Ovary (tissue), 9 donors: ENCODE measurements around the gene SREBF1. TPM values are rescaled to one million over a fixed set of nuclear protein-coding genes. Genes with fewer than 3 reads are reported as not detected.

Experiments used
- DNase-seq, 5 donors: peaks; one replicate each; pipeline ENCODE4 v3.0.0-alpha.2; 2019 to 2020
- H3K27ac ChIP-seq, 2 donors: fragments of 200-600 bp; one replicate each; pipeline versions ENCODE4 v1.5.1 to v1.8.0; 2019 to 2022
- H3K27me3 ChIP-seq: fragments of 200-600 bp; one replicate; pipeline ENCODE4 v1.8.0; 2022
- H3K36me3 ChIP-seq: fragments of 200-600 bp; sonication (generic); one replicate; pipeline ENCODE4 v1.5.1; 2019
- H3K4me1 ChIP-seq: one replicate; pipeline ENCODE4 v1.8.1; 2013; ENCODE audit warnings: mild to moderate bottlenecking, moderate library complexity; ENCODE audit not compliant: insufficient read depth
- H3K4me3 ChIP-seq: fragments of 200-600 bp; sonication (generic); one replicate; pipeline ENCODE4 v1.5.1; 2017
- H3K9me3 ChIP-seq, 2 donors: fragments of 200-600 bp in 1 of 2; sonication (generic) in 1 of 2; one replicate each; pipeline versions ENCODE4 v1.5.1 to v1.8.1; 2013 to 2019; ENCODE audit warnings: mild to moderate bottlenecking in 1 of 2, moderate library complexity in 1 of 2
- EP300 ChIP-seq: sonication (generic); formaldehyde crosslinking; IDR thresholded peaks from one replicate; pipeline ENCODE4 v1.6.1; 2017; ENCODE audit warnings: antibody characterized with exemption
- POLR2A ChIP-seq: fragments of 450-650 bp; IDR thresholded peaks from one replicate; pipeline ENCODE4 v1.6.1; 2017; ENCODE audit warnings: antibody characterized with exemption, mild to moderate bottlenecking, moderate library complexity
- whole genome bisulfite sequencing, 3 donors: extraction: QIAGEN DNeasy Blood & Tissue Kit in 1 of 3; methylation state at CpG; one replicate each; pipeline versions ENCODE4 v1.1.5 to v1.1.7; 2013 to 2017; 5-methylcytosine and 5-hydroxymethylcytosine counted together
- intact Hi-C, 4 donors: fragments of 100-400 bp; cut with DNase I; formaldehyde crosslinking; loops; one replicate each; pipeline versions ENCODE4 v1.11.0 to v1.15.1; 2022 to 2023
- polyA plus RNA-seq, 2 donors: library from polyadenylated mRNA; stranded (reverse); fragments of 200-250 nt in 1 of 2; fragments of 350-450 nt in 1 of 2; fragmentation: Illumina TruSeq in 1 of 2; extraction: RNeasy Lipid Tissue Mini Kit (QIAGEN cat#74804) in 1 of 2; gene quantifications; one replicate each; pipeline ENCODE4 v1.2.3, GENCODE V29; 2013 to 2014
- total RNA-seq, 7 donors: library from RNA; depleted of rRNA in 2 of 7; stranded (reverse); fragments of >200 nt in 2 of 7; fragmentation: NEBNext Ultra II Directional in 3 of 7; extraction: Animal tissue kit (Norgen Biotek cat#: 25700) in 3 of 7; gene quantifications; one replicate each; pipeline versions ENCODE4 v1.1.0 to v1.2.4, GENCODE V29; 2016 to 2023
- TF ChIP-seq, protein P1 (sequence below), 3 donors: fragments of 450-650 bp in 2 of 3; fragments of 200-600 bp in 1 of 3; IDR thresholded peaks; one replicate each; pipeline versions ENCODE4 v1.5.1 to v1.8.0; 2016 to 2022; ENCODE audit warnings: antibody characterized with exemption in 3 of 3, mild to moderate bottlenecking in 1 of 3
- donor health status: DM: no; HTN: no; CAD: no; lungs with moderate emphysema.
- donor health status: DM: no; HTN: no; CAD: no.
- donor health status: Bipolar disorder and iron deficiency.
- donor health status: DM: yes; HTN: yes; CAD: no.
- donor health status: DM: no; HTN: no; CAD: no.
- donor health status: DM: yes; HTN: yes; CAD: no.

Gene SREBF1
- total and polyA plus RNA-seq, 9 donors = 24.3 to 190 (median 88.2) TPM

DNA sequence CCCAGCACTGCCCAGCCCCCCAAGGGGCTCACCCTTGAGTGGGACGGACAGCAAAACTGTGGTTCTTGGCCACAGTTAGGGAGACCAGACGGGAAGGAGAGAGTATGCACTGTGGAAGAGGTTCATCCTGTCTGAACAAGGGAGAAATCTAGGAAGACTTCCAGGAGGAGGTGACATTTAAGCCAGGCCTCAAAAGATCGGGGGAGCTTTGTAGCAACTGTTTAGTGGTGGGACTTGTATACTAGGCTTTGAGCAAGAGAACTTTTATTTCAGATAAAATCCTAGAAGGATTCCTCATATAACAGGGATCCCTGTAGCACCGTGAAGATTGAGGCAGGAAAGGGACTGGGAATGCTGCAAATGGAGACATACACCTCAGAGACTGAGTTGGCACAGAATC lies 30.8 kb downstream of the SREBF1 start:
- no peaks in the 10 kb centered on the region for H3K27me3 ChIP-seq
- intact Hi-C loops = loop anchor here in 2 of 4 donors (10.0 kb wide), 2 partner anchors 111 to 121 kb away; partner anchors contain the start of gene RAI1 (in 1 of the 2)
- H3K4me3 ChIP-seq = no peak overlapping the region
- WGBS, 3 donors = 88 to 96% (median 92%) methylated on average over 4 of the region's 4 CpGs
- no peaks in the 10 kb centered on the region for H3K36me3 ChIP-seq
- H3K27ac ChIP-seq = no peak overlapping the region
- DNase-seq = no peak
- no peak for TF ChIP-seq POLR2A
- TF ChIP-seq EP300 = no peak
- TF ChIP-seq, protein P1, sequence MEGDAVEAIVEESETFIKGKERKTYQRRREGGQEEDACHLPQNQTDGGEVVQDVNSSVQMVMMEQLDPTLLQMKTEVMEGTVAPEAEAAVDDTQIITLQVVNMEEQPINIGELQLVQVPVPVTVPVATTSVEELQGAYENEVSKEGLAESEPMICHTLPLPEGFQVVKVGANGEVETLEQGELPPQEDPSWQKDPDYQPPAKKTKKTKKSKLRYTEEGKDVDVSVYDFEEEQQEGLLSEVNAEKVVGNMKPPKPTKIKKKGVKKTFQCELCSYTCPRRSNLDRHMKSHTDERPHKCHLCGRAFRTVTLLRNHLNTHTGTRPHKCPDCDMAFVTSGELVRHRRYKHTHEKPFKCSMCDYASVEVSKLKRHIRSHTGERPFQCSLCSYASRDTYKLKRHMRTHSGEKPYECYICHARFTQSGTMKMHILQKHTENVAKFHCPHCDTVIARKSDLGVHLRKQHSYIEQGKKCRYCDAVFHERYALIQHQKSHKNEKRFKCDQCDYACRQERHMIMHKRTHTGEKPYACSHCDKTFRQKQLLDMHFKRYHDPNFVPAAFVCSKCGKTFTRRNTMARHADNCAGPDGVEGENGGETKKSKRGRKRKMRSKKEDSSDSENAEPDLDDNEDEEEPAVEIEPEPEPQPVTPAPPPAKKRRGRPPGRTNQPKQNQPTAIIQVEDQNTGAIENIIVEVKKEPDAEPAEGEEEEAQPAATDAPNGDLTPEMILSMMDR (IDR thresholded peaks at IDR 0.05) = no peak
- H3K9me3 ChIP-seq = no peaks in the 10 kb centered on the region
- peaks cover 7% of the 10 kb centered on the region for H3K4me1 ChIP-seq

DNA sequence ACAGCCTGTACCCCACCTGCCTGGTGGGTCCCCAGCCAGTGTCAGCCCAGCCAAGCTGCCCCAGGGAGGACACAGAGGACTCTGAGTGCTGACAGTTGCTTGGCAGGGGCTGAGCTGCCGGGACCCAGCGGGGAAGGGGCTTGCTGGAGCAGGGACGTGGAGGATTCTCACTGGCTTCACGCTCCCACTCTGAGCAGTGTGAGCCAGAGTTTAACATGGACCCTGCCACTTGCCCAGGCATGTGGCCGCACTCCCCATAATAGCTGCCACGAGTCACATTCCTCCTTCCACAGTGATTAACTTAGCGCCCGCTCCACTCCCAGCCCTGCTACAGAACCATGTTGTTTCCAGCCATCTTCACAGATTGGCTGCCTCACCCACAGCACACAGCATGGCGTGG lies 31.2 kb downstream of the SREBF1 start:
- no peaks in the 10 kb centered on the region for H3K27me3 ChIP-seq
- no peak for DNase-seq
- H3K27ac ChIP-seq = no peak overlapping the region
- TF ChIP-seq EP300 (no peak), POLR2A (no peak)
- TF ChIP-seq, protein P1 (IDR thresholded peaks at IDR 0.05) = no peak
- WGBS, 3 donors = 87 to 90% (median 87%) methylated on average over 9 of the region's 9 CpGs
- H3K9me3 ChIP-seq = no peaks in the 10 kb centered on the region
- H3K4me3 ChIP-seq = no peak overlapping the region
- intact Hi-C loops = loop anchor here in 2 of 4 donors (2.0 to 10.0 kb wide), 3 partner anchors 49 to 121 kb away; partner anchors contain the start of gene RAI1 (in 1 of the 2)
- no peaks in the 10 kb centered on the region for H3K36me3 ChIP-seq
- H3K4me1 ChIP-seq = peaks cover 3% of the 10 kb centered on the region

DNA sequence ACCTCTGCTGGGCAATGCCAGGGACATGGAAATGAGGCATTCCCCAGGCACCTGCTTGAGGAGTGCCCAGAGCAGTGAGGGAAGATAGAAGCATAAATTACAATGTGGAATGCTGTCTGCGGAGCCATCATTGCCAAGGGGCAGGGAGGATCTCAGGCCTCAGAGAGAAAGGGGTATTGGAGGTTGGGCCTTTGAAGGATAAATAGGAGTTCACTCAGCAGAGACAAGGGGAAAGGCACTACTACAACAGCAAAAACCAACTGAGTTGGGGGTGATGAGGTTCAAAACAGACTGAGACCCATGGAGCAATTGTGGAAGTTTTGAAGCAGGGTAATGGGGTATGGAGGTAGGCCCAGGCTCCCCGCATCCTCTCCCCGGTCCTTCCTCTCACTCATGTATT lies 32.8 kb downstream of the SREBF1 start:
- Histone ChIP-seq H3K4me3 (no peak overlapping the region), H3K27me3 (no peaks in the 10 kb centered on the region), H3K27ac (no peak overlapping the region), H3K9me3 (no peaks in the 10 kb centered on the region), H3K4me1 (no peaks in the 10 kb centered on the region), H3K36me3 (no peaks in the 10 kb centered on the region)
- TF ChIP-seq EP300 (no peak), POLR2A (no peak)
- TF ChIP-seq, protein P1 (IDR thresholded peaks at IDR 0.05) = no peak
- no peak for DNase-seq
- WGBS, 3 donors = 93 to 98% (median 97%) methylated on average over 3 of the region's 3 CpGs
- intact Hi-C loops = loop anchor here in 2 of 4 donors (2.0 to 10.0 kb wide), 3 partner anchors 47 to 119 kb away; partner anchors contain the start of gene RAI1 (in 1 of the 2)

DNA sequence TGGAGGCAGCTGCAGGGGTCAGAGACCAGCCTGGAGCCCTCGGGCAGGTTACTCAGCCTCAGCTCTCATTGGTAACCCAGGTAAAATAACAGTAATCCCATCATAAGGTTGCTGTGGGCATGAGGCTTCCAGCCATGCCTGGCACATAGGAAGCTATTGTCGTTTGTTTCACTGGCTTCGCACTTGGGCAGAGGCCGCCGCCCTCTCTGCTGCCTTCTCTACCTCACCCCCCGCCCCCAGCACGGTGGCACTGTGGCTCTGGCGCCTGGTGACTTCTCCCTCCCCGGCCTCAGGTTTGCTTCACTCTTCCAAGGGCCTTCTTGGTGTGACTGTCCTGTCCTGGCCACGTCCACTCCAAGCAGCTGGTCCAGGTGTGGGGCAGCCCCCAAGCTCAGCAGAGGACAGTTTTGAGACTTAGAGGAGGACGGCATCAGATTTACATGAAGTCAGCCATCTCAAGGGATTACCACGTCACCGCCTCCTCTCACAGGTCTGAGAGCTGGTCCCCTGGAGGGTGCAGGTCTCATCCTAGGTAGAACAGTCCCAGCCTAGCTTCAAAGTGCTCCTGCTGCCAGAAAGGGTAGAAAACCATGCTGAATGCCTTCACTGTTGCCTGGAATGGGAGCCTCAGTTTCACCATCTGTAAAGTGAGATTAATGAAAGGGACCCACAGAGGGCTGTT lies 34.8 kb downstream of the SREBF1 start:
- intact Hi-C loops = loop anchor here in 2 of 4 donors (10.0 kb wide), 2 partner anchors 107 to 117 kb away; partner anchors contain the start of gene RAI1 (in 1 of the 2)
- 91 to 92% (median 91%) methylated on average over 13 of the region's 13 CpGs for WGBS, 3 donors
- Histone ChIP-seq H3K4me1 (no peaks in the 10 kb centered on the region), H3K27ac (no peak overlapping the region), H3K4me3 (no peak overlapping the region), H3K36me3 (no peaks in the 10 kb centered on the region), H3K27me3 (no peaks in the 10 kb centered on the region), H3K9me3 (no peaks in the 10 kb centered on the region)
- TF ChIP-seq EP300 = no peak
- TF ChIP-seq POLR2A = no peak
- TF ChIP-seq, protein P1 (IDR thresholded peaks at IDR 0.05) = no peak
- DNase-seq = no peak
